Cardiac muscle cell (in vitro differentiated cells and primary cell): Measurements from ENCODE around the gene GPR35. TPM values are rescaled to one million over a fixed set of nuclear protein-coding genes. Genes with fewer than 3 reads are reported as not detected.

ENCODE experiments used
- DNase-seq, 2 donors: peaks; one replicate each; pipeline versions ENCODE4 v3.0.0 to v3.0.0-alpha.2; 2010 to 2017; ENCODE audit warnings: low read depth in 1 of 2, low spot score in 1 of 2
- H3K27ac ChIP-seq: fragments of 200-600 bp; sonication (generic); 2 replicates; pipeline ENCODE4 v1.5.1; 2016
- H3K27me3 ChIP-seq: fragments of 200-600 bp; sonication (generic); 2 replicates; pipeline ENCODE4 v1.6.0; 2016; ENCODE audit warnings: control low read depth
- H3K36me3 ChIP-seq: fragments of 200-600 bp; sonication (generic); 2 replicates; pipeline ENCODE4 v1.5.1; 2016; ENCODE audit warnings: control low read depth
- H3K4me1 ChIP-seq: fragments of 200-600 bp; sonication (generic); 2 replicates; pipeline ENCODE4 v1.8.1; 2017; ENCODE audit warnings: low read depth, mild to moderate bottlenecking, mixed run types
- H3K4me3 ChIP-seq: fragments of 200-600 bp; sonication (generic); 2 replicates; pipeline ENCODE4 v1.5.1; 2016; ENCODE audit warnings: mild to moderate bottlenecking
- H3K9me3 ChIP-seq: fragments of 200-600 bp; sonication (generic); 2 replicates; pipeline ENCODE4 v1.5.1; 2017; ENCODE audit warnings: low read depth, mild to moderate bottlenecking, control low read depth
- polyA plus RNA-seq: library from polyadenylated mRNA; unstranded; fragments of >200 nt; fragmentation: Nextera tagmentation; extraction: Ambion mirVana; gene quantifications from 2 replicates; pipeline ENCODE4 v1.2.1, GENCODE V29; 2016
- total RNA-seq: library from RNA; depleted of rRNA; stranded (reverse); fragments of >200 nt; gene quantifications from 2 replicates; pipeline ENCODE4 v1.2.3, GENCODE V29; 2016
- TF ChIP-seq, protein P1 (sequence below): IDR thresholded peaks from 2 replicates; pipeline ENCODE4 v1.5.1; 2012; ENCODE audit warnings: low read depth, mild to moderate bottlenecking, low read length

Gene GPR35
- total and polyA plus RNA-seq, 2 experiments from 2014 or later, result 0.40 to 5.1 TPM

DNA sequence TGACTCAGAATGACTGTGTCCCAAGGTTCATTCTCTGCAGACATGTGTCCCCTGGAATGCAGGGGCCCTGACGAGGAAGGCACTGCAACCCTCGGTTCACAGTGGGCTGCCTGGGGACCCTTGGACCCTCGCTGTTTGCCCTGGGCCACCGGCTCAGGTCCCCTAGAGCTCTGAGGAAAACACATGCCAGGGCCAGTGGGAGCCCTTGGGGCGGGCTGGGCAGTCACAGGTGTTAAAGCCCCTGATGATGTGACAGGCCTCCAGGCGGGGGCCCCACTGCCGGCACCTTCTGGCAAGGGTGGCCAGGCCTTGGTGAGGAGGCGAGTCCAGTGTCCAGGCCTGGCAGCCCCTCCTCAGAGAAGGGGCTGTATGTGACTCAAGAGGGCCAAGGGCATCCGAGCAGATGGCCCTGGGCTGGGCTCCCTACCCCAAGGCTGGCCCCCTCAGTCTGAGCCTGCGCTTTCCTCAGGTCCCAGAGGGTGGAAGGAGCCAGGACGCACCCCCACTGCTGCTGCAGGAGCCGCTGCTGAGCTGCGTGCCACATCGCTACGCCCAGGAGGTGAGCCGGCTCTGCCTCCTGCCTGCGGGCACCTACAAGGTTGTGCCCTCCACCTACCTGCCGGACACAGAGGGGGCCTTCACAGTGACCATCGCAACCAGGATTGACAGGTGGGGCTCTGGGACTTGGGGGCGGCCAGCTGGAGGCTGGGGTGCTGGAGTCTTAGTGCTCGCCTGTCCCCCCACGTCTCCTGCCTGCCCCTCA lies 27.7 kb upstream of the GPR35 start:
- TF ChIP-seq, protein P1, sequence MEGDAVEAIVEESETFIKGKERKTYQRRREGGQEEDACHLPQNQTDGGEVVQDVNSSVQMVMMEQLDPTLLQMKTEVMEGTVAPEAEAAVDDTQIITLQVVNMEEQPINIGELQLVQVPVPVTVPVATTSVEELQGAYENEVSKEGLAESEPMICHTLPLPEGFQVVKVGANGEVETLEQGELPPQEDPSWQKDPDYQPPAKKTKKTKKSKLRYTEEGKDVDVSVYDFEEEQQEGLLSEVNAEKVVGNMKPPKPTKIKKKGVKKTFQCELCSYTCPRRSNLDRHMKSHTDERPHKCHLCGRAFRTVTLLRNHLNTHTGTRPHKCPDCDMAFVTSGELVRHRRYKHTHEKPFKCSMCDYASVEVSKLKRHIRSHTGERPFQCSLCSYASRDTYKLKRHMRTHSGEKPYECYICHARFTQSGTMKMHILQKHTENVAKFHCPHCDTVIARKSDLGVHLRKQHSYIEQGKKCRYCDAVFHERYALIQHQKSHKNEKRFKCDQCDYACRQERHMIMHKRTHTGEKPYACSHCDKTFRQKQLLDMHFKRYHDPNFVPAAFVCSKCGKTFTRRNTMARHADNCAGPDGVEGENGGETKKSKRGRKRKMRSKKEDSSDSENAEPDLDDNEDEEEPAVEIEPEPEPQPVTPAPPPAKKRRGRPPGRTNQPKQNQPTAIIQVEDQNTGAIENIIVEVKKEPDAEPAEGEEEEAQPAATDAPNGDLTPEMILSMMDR, result no peak
- Histone ChIP-seq H3K9me3 (no peaks in the 10 kb centered on the region), H3K4me1 (no peaks in the 10 kb centered on the region), H3K27me3 (no peaks in the 10 kb centered on the region), H3K36me3 (peaks cover 3% of the 10 kb centered on the region), H3K4me3 (no peak overlapping the region), H3K27ac (no peak overlapping the region)
- DNase-seq, result no peak

DNA sequence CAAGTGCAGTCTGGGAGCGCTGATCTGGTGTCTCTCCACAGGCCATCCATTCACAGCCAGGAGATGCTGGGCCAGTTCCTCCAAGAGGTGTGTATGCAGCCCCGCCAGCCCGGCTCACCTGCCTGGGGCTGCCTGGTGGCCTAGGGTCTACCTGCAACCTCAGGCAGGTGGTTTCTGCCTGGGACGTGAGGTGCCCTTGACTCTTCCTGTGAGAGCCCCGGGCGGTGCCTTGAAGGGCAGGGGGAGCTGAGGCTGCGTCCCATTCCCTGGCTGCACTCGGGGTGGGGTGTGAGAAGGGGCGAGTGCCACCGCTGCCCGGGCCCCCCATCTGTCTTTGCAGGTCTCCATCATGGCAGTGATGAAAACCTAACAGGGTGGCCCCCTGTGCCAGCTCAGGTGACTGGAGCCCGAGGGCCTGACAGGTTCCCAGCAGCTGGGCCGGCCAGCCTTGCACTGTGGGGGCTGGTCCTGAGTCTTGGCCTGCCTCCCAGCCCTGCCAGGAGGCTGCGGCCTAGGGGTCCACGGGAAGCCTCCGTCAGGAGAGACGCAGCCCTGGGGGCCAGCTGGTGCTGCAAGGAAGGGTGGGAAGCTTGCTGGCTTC lies 26.9 kb upstream of the GPR35 start:
- no peaks in the 10 kb centered on the region for H3K4me1 ChIP-seq
- no peaks in the 10 kb centered on the region for H3K27me3 ChIP-seq
- peaks cover 3% of the 10 kb centered on the region for H3K36me3 ChIP-seq
- H3K9me3 ChIP-seq, result no peaks in the 10 kb centered on the region
- DNase-seq, result no peak
- no peak overlapping the region for H3K27ac ChIP-seq
- no peak overlapping the region for H3K4me3 ChIP-seq
- TF ChIP-seq, protein P1, result no peak

DNA sequence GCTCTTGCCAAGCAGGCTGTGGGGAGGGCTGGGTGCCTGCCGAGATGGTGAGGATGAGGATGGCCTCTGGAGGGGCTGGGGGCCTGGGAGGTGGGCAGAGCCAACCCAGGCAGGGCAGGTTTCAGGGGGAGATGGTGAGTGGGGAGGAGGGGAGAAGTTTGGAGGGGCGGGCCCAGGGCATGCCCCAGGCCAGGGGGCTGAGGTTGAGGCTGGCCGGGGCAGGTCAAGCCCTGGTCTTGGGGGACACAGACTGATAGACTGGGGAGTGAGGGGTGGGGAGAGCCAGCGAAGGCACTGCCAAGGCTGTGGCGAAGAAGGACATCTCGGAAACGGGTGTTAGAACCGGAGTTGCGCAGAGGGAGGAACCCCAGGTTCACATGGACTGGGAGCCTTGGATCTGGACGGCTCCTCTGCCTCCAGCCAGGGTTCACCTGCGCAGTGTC lies 26.1 kb upstream of the GPR35 start:
- no peak for DNase-seq
- peaks cover 3% of the 10 kb centered on the region for H3K36me3 ChIP-seq
- no peaks in the 10 kb centered on the region for H3K27me3 ChIP-seq
- H3K4me1 ChIP-seq, result no peaks in the 10 kb centered on the region
- TF ChIP-seq, protein P1, result no peak
- H3K4me3 ChIP-seq, result no peak overlapping the region
- no peak overlapping the region for H3K27ac ChIP-seq
- no peaks in the 10 kb centered on the region for H3K9me3 ChIP-seq

DNA sequence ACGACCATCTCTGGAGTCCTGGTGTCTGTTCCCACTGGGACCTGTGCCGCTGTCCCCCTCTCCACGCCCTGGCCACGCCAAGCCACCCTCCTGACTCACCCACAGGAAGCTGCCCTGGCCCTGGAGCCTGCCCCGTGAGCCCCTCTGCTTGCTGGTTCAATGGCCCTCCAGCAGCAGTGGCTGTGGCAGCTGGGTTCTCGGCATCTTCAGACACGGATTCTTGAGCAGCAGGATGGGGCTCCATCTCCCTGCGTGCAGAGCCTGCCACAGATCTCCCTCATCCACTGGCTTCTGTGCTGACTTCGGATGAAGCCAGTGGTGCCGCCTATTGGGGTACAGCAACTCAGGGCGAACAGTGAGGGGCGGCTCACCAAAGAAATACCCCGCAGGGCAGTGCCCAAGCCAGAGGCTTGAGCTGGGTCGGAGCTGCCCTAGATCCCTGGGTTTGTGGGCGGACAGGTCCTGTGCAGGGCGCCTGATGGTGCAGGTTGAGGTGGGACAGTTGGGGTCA lies 24.8 kb upstream of the GPR35 start:
- Histone ChIP-seq H3K36me3 (peaks cover 3% of the 10 kb centered on the region), H3K4me3 (no peak overlapping the region), H3K4me1 (peaks cover 3% of the 10 kb centered on the region), H3K27me3 (no peaks in the 10 kb centered on the region), H3K9me3 (no peaks in the 10 kb centered on the region), H3K27ac (no peak overlapping the region)
- DNase-seq, result no peak
- TF ChIP-seq, protein P1, result no peak

DNA sequence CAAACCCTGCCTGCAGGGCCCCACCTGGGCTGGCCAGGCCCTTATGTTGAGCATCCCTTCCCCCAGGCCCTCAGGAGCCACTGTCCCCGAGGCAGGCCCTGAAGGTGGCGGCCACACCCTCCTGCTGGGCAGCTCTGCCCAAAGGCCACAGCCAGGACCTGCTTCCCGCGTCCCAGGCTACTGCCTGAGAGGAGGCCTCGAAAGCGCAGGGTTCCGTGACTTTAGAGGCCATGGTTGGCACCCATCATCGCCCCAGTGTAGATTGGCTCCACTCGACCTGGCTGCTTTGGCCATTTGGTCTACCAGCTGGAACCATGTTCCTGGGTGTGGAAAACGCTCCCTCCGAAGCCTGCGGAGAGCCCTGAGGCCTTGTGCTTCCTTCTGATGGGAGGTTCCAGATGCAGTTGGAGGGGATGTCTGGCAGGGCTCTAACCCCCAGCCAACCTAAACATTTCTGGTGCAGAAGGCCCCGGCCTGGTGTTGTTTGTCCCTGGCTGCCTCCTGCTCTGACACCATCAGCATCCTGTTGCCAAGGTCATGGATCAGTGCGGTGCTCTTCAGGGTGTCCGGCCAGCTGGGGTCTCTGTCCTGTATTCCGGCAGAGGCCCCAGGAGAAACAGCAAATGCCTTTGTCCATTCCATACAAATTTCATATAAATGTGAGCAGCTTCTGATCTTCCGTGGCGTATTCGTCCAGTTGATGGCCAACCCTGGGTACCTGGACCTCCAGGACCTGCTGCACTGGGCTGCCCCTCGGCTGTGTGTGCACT lies 24.0 kb upstream of the GPR35 start:
- H3K9me3 ChIP-seq, result no peaks in the 10 kb centered on the region
- no peak for DNase-seq
- TF ChIP-seq, protein P1, result no peak

More for the DNA sequence above, 24.0 kb upstream of the GPR35 start:
- Histone ChIP-seq H3K27me3 (no peaks in the 10 kb centered on the region), H3K4me3 (no peak overlapping the region), H3K36me3 (no peaks in the 10 kb centered on the region), H3K27ac (no peak overlapping the region), H3K4me1 (peaks cover 3% of the 10 kb centered on the region)
